ENCODE results near the gene PSMB1. TPM values are rescaled to one million over a fixed set of nuclear protein-coding genes. Genes with fewer than 3 reads are reported as not detected.
"Not testable (repeated sequence)": the region's sequence is repeated elsewhere in the genome, so short reads cannot be mapped to it uniquely, and the experiment has no call there.

PSMB1 gene
- total RNA-seq, 1 donor from 2014 or later, result 117 TPM

DNA sequence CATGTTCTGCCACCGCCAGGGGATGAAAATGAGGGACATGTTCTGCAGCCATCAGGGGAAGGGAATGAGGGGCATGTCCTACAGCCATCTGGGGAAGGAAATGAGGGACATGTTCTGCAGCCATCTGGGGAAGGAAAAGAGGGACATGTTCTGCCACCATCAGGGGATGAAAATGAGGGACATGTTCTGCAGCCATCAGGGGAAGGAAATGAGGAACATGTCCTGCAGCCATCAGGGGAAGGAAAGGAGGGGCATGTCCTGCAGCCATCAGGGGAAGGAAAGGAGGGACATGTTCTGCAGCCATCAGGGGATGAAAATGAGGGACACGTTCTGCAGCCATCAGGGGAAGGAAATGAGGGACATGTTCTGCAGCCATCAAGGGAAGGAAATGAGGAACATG is 50.8 kb downstream of the PSMB1 start:
- ATAC-seq, result not testable (repeated sequence)

DNA sequence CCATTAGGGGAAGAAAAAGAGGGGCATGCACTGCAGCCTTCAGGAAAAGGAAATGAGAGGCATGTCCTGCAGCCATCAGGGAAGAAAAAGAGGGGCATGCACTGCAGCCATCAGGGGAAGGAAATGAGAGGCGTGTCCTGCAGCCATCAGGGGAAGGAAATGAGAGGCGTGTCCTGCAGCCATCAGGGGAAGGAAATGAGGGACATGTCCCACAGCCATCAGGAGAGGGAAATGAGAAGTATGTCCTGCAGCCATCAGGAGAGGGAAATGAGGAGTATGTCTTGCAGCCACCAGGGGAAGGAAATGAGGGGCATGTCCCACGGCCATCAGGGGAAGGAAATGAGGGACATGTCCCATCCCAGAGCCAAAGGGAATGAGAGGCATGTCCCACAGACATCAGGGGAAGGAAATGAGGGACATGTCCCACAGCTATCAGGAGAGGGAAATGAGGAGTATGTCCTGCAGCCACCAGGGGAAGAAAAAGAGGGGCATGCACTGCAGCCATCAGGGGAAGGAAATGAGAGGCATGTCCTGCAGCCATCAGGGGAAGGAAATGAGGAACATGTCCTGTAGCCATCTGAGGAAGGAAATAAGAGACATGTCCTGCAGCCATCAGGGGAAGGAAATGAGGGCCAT is 52.0 kb downstream of the PSMB1 start:
- ATAC-seq, result no peak

DNA sequence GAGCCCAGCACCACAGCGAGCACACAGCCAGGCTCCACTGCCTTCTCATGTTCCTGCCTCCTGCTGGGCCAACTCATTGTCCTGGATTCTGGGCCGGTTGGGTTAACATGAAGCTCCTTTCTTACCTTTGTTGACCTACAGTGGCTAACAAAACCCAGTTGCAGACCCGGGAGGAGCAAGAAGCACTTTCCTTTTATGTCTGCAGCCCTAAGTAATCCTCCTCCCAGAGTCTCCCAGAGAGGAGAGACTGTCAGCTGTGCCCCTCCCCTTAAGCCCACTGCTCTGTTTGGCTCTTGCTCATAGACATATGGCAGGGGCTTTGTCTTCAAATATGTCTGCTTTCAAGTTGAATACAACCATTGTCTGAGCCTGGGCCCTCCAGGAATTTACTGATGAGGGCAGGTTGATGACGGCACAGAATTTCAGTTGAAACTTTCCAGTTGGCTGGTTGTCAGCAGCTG is 55.2 kb downstream of the PSMB1 start:
- no peak for ATAC-seq

DNA sequence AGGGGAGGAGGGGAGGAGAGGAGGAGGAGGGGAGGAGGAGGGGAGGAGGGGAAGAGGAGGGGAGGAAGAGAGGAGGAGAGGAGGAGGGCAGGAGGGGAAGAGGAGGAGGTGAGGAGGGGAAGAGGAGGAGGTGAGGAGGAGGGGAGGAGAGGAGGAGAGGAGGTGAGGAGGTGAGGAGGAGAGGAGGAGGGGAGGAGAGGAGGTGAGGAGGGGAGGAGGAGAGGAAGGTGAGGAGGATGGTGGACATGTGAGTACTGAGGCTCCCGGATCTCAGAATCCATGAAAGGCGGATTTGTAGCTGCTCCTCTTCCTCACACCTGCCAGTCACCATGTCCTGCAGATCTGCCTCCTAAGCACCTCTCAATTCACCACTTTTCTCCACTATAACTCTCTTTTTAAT is 59.8 kb downstream of the PSMB1 start:
- no peak for ATAC-seq

DNA sequence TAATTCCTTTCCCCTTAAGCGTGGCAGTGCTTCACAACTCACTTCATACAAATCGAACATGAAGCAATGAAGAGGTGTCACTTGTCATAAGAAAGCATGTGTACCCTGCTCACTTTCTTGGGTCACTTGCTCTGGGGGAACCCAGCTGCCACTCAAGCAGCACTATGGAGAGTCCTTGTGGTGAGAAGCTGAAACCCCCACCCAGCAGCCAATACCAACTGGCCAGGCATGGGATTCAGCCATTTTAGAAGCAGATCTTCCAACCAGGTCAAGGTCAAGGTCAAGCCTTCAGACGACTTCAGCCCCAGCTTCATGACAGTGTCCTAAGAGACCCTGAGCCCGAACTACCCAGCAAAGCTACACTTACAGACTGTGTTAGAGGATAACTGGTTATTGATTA is 62.8 kb downstream of the PSMB1 start:
- no peak for ATAC-seq

DNA sequence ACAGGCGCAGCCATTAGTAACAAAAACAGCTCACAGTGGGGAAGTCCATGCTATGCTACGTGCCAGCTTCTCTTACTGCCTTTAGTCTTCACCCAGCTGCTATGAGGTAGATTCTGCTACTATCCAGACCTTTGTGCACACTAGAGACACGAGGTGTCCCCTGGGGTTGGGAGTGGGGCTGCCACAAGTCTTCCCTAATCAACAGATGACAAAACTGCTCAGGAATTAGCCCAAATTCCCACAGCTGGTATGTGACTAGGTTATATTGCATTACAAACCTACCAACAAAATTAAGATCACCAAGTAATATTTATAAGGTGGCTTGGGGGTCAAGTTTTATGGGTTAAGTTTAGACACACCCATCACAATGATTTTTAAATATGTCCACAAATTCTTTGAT is 63.3 kb downstream of the PSMB1 start:
- no peak for ATAC-seq

DNA sequence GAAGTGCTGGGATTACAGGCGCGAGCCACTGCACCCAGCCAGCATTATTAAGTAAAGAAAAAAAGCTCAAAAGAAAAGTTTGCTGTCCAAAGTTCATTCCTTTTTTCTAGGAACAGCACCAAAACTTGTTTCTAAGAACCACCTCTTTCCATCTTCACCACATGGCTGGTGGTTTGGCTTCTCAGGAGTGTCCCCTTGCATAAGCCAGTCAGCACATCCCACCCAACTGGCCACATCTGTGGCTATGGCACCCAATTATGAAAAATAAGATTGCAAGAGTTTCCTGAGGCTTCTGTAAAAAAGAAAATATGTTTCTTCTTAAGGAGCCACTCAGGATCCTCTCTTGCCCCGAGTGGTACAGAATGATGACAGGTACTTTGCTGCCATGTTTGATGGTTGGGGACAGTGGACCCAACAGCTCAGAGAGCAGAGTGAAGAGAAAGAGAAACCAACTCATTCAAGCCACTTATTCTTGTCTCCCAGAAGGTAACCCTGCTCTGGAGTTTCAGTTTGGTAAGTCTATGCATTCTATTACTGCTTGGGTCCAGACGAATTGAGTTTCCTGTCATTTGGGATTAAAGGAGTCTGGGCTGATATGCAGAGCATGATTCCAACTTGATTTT is 65.3 kb downstream of the PSMB1 start:
- no peak for ATAC-seq

DNA sequence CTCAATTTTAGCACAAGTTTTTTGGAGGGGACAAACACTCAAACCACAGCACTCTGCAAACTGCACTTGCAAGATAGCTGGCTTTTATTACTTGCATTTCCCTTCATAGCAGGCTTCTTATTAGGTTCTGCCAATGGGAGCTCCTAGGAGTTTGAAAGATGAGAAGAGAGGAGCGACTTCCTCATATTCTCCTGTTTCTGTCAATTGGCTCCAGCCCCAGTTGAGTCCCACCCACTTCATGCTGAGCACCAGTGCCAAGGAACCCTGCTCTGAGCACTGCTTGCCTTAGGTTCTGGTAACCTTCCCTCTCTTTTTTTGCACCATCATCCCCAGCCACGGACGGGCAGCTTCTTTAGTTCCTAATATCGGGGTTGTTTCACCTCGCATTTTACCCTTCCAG is 67.9 kb downstream of the PSMB1 start:
- ATAC-seq, result no peak

Other genes starting within 250 kb of the PSMB1 start
- 12.4 TPM for gene FAM120B, start 246.5 kb downstream of the PSMB1 start, total RNA-seq
- gene TBP, start 1.1 kb upstream of the PSMB1 start, total RNA-seq, result 8.0 TPM
- gene PDCD2, start 31.3 kb upstream of the PSMB1 start, total RNA-seq, result 46.5 TPM

All from esophagus mucosa (tissue), 1 donor.